Activated naive CD8-positive, alpha-beta T cell treated with anti-CD3 and anti-CD28 coated beads, Interleukin-2, amount 50 U/mL, for 24 hours (primary cell): ENCODE data around the gene C22orf31.
"Not testable (repeated sequence)": the region's sequence is repeated elsewhere in the genome, so short reads cannot be mapped to it uniquely, and the experiment has no call there.

Experiments
- ATAC-seq: fragments of 150-1000 bp; cut with Tn5 transposase; one replicate; pipeline ENCODE4 v1.10.0; 2021
- DNase-seq: peaks from one replicate; pipeline ENCODE4 v3.0.0; 2021
- H3K27ac Mint-ChIP-seq: one replicate; pipeline ENCODE4 v1.8.0; 2021; ENCODE audit warnings: mild to moderate bottlenecking, mixed read lengths
- H3K27me3 Mint-ChIP-seq: one replicate; pipeline ENCODE4 v1.8.0; 2021; ENCODE audit warnings: mixed read lengths
- H3K36me3 Mint-ChIP-seq: one replicate; pipeline ENCODE4 v1.8.0; 2021; ENCODE audit warnings: low read depth, mixed read lengths
- H3K4me1 Mint-ChIP-seq: one replicate; pipeline ENCODE4 v1.8.0; 2021; ENCODE audit warnings: mixed read lengths
- H3K4me3 Mint-ChIP-seq: one replicate; pipeline ENCODE4 v1.8.0; 2021; ENCODE audit warnings: mild to moderate bottlenecking, moderate library complexity, mixed read lengths
- H3K9me3 Mint-ChIP-seq: one replicate; pipeline ENCODE4 v1.8.0; 2021; ENCODE audit warnings: mixed read lengths

The C22orf31 gene

DNA sequence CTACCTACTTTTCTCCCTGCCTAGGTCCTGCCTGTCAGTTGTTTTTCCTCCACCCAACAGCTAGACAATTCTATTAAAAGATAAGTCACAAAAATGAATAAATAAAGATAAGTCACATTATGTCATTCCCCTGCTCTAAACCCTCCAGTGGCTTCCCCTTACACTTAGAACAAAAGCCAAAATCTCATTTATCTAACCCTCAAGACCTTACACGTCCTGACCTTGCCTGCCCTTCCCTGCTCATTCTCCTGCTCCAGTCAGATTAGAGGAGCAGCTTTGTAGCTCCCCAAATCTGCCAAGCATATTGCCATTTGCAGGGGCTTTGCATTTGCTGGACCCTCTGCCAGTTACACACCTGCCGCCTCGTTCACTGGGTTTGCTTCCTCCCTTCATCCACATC is 27.9 kb upstream of the C22orf31 start:
- no peak overlapping the region for H3K27ac Mint-ChIP-seq
- H3K4me3 Mint-ChIP-seq: no peak overlapping the region
- ATAC-seq: no peak
- no peaks in the 10 kb centered on the region for H3K9me3 Mint-ChIP-seq
- no peak for DNase-seq
- H3K27me3 Mint-ChIP-seq: peaks cover 11% of the 10 kb centered on the region
- no peaks in the 10 kb centered on the region for H3K4me1 Mint-ChIP-seq
- no peaks in the 10 kb centered on the region for H3K36me3 Mint-ChIP-seq

DNA sequence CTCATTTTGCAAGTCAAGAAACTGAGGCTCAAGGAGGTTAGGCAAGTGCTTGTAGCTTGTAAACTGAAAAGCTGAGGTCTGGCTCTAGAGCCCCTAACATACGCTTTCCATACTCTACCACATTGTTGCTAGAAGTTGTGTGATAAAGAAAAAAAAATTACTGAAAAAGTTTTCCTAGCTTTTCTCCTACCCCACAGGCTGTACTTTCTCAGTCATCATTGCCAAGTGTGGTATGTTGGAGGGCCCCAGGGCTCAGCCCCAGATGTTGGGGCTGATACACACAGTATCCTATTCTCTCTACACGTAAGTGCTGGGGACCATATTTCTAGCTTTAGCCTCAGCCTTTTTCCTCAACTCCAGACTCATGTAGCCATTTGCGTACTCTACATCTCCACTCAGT is 27.2 kb upstream of the C22orf31 start:
- no peaks in the 10 kb centered on the region for H3K36me3 Mint-ChIP-seq
- peaks cover 11% of the 10 kb centered on the region for H3K27me3 Mint-ChIP-seq

GRCh38 chr22:29087012-29087411 is 25.4 kb upstream of the C22orf31 start:
- no peaks in the 10 kb centered on the region for H3K9me3 Mint-ChIP-seq
- peaks cover 3% of the 10 kb centered on the region for H3K4me1 Mint-ChIP-seq
- H3K36me3 Mint-ChIP-seq: no peaks in the 10 kb centered on the region
- H3K27me3 Mint-ChIP-seq: peaks cover 10% of the 10 kb centered on the region
- H3K27ac Mint-ChIP-seq: no peak overlapping the region
- ATAC-seq (no peak), DNase-seq (no peak)
- H3K4me3 Mint-ChIP-seq: no peak overlapping the region

More for the DNA sequence above, 27.2 kb upstream of the C22orf31 start:
- Mint-ChIP-seq H3K9me3 (no peaks in the 10 kb centered on the region), H3K4me1 (peaks cover 3% of the 10 kb centered on the region), H3K4me3 (no peak overlapping the region), H3K27ac (no peak overlapping the region)
- DNase-seq (no peak), ATAC-seq (no peak)

DNA sequence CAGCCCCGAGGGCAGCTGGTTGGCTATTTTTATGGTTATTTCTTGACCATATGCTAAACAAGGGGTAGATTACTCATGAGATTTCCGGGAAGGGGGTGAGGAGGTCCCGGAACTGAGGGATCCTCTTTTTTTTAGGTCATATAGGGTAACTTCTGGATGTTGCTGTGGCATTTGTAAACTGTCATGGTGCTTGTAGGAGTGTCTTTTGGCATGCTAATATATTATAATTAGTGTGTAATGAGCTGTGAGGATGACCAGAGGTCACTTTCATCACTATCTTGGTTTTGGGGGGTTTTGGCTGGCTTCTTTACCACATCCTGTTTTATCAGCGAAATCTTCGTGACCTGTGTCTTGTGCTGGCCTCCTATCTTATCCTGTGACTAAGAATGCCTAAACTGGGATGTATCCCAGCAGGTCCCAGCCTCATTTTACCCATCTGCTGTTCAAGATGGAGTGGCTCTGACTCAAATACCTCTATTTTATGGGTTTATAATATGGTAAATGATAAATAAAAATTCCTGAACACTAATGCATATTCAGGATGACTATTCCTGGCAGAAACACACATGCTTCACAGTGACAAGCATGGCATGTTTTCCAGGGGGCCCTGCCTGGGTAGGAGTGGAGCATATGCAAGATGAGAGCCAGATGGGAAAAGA is 22.4 kb upstream of the C22orf31 start:
- Mint-ChIP-seq H3K27me3 (peaks cover 15% of the 10 kb centered on the region), H3K36me3 (no peaks in the 10 kb centered on the region), H3K9me3 (no peaks in the 10 kb centered on the region), H3K4me3 (no peak overlapping the region), H3K27ac (no peak overlapping the region), H3K4me1 (peaks cover 3% of the 10 kb centered on the region)
- ATAC-seq (no peak), DNase-seq (no peak)

DNA sequence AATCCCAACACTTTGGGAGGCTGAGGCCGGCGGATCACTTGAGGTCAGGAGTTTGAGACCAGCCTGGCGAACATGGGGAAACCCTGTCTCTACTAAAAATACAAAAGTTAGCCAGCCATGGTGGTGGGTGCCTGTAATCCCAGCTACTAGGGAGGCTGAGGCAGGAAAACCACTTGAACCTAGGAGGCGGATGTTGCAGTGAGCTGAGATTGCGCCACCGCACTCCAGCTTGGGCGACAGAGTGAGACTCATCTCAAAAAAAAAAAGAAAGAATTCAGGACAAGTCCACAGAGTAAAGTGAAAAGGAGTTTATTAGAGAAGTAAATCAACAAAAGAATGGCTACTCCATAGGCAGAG is 21.9 kb upstream of the C22orf31 start:
- H3K4me3 Mint-ChIP-seq, H3K4me1 Mint-ChIP-seq, H3K36me3 Mint-ChIP-seq, H3K9me3 Mint-ChIP-seq, DNase-seq, ATAC-seq, H3K27ac Mint-ChIP-seq: not testable (repeated sequence)
- H3K27me3 Mint-ChIP-seq: peaks cover 17% of the 10 kb centered on the region

- no peak for DNase-seq
- no peak overlapping the region for H3K27ac Mint-ChIP-seq
- no peak for ATAC-seq
- no peaks in the 10 kb centered on the region for H3K9me3 Mint-ChIP-seq
- no peaks in the 10 kb centered on the region for H3K36me3 Mint-ChIP-seq
- H3K4me3 Mint-ChIP-seq: no peak overlapping the region
- H3K4me1 Mint-ChIP-seq: peaks cover 3% of the 10 kb centered on the region
- peaks cover 20% of the 10 kb centered on the region for H3K27me3 Mint-ChIP-seq
Measured at GRCh38 chr22:29082826-29083545, 21.4 kb upstream of the C22orf31 start.

GRCh38 chr22:29081517-29082236 is 20.0 kb upstream of the C22orf31 start:
- no peak for DNase-seq
- H3K9me3 Mint-ChIP-seq: no peaks in the 10 kb centered on the region
- H3K27me3 Mint-ChIP-seq: peaks cover 21% of the 10 kb centered on the region
- H3K36me3 Mint-ChIP-seq: no peaks in the 10 kb centered on the region
- no peak overlapping the region for H3K27ac Mint-ChIP-seq
- H3K4me3 Mint-ChIP-seq: no peak overlapping the region
- peaks cover 3% of the 10 kb centered on the region for H3K4me1 Mint-ChIP-seq
- no peak for ATAC-seq

DNA sequence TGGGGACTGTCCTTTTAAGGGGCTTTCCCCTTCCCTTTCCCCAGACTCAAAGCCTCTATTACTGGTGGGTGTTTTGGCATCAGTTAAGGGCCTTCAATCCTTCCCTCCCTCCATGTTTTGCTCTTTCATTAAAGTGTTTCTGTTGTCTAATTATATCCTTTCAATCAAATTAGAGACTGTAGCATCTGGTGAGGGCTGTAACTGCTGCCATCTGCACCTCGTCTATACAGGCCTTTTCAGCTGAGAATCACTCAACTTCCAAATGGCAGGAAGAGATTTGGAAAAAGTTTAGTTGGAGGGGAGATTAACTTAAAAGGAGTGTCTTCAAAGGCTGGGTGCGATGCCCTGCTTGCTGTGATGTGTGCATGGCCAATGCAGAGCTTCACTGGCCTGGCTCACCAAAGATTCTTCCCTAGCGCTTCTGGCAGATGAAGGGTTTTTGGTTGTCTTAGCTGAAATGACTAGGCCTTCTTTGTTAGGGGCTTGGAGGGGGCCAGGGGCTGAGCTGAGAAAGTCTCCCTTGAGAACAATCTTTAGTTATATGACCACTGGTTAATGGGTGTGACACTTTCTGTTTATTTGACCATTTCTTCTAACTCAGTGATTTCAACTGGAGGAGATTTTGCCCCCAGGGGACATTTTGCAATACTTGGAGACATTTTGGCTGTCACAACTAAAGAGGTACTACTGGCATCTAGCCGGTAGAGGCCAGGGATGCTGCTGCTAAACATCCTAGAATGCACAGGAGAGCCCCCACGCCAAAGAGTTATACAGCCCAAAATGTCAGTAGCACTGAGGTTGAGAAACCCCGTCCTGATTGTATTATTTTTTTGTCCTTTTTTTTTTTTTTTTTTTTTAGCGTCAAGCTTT is 18.7 kb upstream of the C22orf31 start:
- ATAC-seq: no peak
- no peak for DNase-seq
- Mint-ChIP-seq H3K4me3 (no peak overlapping the region), H3K9me3 (no peaks in the 10 kb centered on the region), H3K27me3 (peaks cover 31% of the 10 kb centered on the region), H3K36me3 (no peaks in the 10 kb centered on the region), H3K27ac (no peak overlapping the region), H3K4me1 (peaks cover 3% of the 10 kb centered on the region)

DNA sequence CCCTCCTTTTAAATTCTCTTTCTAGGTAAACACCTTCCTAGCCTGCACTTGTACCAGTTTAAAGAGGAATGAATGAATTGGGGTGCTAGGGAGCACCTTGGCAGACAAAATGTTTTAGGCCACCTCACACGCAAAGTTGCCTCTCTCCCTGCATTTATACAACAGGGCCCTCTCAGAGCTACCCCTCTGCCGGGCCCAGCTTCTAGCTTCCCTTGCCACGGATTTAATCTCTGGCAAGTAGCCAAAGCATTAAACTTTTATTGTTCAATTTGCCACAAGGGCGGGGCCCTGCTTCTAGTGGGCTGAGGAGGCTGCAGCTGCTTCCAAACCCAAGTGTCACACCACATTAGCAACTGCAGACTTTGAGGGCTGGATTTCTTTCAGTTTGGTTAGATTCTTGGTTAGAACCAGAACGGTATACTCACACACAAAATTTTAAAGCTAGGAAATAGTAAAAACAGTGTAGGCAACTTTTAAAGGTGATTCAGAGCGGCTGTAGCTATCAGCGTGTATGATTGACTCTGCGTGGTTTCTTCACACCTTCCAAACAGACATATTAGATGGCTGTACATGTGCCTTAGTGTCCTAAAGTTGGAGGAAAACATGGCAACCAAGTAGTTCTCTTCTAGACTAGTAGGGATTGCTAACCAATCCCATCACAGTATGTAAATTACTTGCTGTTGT is 17.7 kb upstream of the C22orf31 start:
- no peaks in the 10 kb centered on the region for H3K36me3 Mint-ChIP-seq
- H3K27me3 Mint-ChIP-seq: peaks cover 41% of the 10 kb centered on the region
- ATAC-seq (no peak), DNase-seq (no peak)
- H3K9me3 Mint-ChIP-seq: no peaks in the 10 kb centered on the region
- no peak overlapping the region for H3K27ac Mint-ChIP-seq
- H3K4me1 Mint-ChIP-seq: peaks cover 4% of the 10 kb centered on the region
- no peak overlapping the region for H3K4me3 Mint-ChIP-seq

DNA sequence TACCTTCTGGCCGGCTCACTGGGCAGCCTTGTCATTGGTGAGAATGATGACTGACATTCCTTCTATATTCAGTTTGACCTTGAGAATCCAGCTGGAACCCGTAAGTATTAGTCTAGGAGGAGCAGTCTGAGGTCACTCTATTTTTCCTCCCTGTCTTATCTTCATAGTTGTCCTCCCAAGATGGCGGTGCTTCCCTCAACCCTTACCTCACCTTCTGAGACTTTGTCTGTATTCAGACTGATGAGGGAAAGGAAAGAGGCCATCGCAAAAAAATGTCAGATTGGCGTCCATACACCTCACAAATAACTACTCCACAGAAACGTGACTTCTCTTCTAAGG is 17.2 kb upstream of the C22orf31 start:
- DNase-seq (no peak), ATAC-seq (no peak)
- H3K27me3 Mint-ChIP-seq: peaks cover 46% of the 10 kb centered on the region
- peaks cover 6% of the 10 kb centered on the region for H3K4me1 Mint-ChIP-seq
- no peak overlapping the region for H3K27ac Mint-ChIP-seq
- H3K4me3 Mint-ChIP-seq: no peak overlapping the region
- no peaks in the 10 kb centered on the region for H3K9me3 Mint-ChIP-seq
- H3K36me3 Mint-ChIP-seq: no peaks in the 10 kb centered on the region

GRCh38 chr22:29078036-29078868 is 16.6 kb upstream of the C22orf31 start:
- Mint-ChIP-seq H3K27me3 (peaks cover 51% of the 10 kb centered on the region), H3K4me1 (peaks cover 8% of the 10 kb centered on the region), H3K36me3 (no peaks in the 10 kb centered on the region), H3K27ac (no peak overlapping the region), H3K4me3 (no peak overlapping the region), H3K9me3 (no peaks in the 10 kb centered on the region)
- ATAC-seq (no peak), DNase-seq (no peak)

GRCh38 chr22:29074276-29074772 is 12.7 kb upstream of the C22orf31 start:
- Mint-ChIP-seq H3K36me3 (no peaks in the 10 kb centered on the region), H3K27ac (no peak overlapping the region), H3K4me1 (peaks cover 24% of the 10 kb centered on the region), H3K4me3 (peak overlapping the region; percentile 11), H3K9me3 (no peaks in the 10 kb centered on the region), H3K27me3 (peaks cover 68% of the 10 kb centered on the region)
- DNase-seq (no peak), ATAC-seq (no peak)

DNA sequence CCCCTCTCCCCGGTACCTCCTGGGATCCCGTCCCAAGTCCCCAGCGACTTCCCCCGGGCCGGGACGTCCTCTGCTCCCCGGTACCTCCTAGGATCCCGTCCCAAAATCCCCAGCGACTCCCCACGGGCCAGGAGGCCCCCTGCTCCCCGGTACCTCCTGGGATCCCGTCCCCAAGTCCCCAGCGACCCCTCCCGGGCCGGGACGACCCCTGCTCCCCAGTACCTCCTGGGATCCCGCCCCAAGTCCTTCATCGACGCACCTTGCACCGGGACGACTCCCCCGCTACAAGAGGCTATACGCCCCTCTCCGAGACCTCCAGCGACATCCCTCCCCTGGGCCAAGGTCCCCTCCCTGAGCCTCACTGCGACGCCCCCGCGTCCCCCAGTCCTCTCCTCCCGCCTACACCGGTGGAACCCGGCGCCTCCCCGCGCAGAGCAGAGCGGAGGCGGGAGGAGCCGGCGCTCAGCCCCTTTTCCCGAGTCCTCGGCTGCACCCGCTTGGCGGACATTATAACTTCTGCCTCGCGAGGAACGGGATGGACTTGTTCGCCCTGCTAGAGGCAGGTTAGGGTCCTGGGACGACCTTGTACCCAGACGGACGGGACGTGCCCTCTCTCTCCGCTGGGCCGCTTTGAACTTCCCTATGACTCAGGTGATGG is 12.1 kb upstream of the C22orf31 start:
- Mint-ChIP-seq H3K4me3 (peak overlapping the region; percentile 14), H3K27me3 (peaks cover 69% of the 10 kb centered on the region), H3K27ac (no peak overlapping the region), H3K36me3 (no peaks in the 10 kb centered on the region), H3K9me3 (no peaks in the 10 kb centered on the region), H3K4me1 (peaks cover 24% of the 10 kb centered on the region)
- DNase-seq: no peak
- ATAC-seq: no peak
